ENCODE data around the gene C6orf118. TPM values are rescaled to one million over a fixed set of nuclear protein-coding genes. Genes with fewer than 3 reads are reported as not detected.

C6orf118 gene
- total RNA-seq (not detected), total RNA-seq (0 reads per million in 29 experiments)
- total RNA-seq (2013), result not detected

DNA sequence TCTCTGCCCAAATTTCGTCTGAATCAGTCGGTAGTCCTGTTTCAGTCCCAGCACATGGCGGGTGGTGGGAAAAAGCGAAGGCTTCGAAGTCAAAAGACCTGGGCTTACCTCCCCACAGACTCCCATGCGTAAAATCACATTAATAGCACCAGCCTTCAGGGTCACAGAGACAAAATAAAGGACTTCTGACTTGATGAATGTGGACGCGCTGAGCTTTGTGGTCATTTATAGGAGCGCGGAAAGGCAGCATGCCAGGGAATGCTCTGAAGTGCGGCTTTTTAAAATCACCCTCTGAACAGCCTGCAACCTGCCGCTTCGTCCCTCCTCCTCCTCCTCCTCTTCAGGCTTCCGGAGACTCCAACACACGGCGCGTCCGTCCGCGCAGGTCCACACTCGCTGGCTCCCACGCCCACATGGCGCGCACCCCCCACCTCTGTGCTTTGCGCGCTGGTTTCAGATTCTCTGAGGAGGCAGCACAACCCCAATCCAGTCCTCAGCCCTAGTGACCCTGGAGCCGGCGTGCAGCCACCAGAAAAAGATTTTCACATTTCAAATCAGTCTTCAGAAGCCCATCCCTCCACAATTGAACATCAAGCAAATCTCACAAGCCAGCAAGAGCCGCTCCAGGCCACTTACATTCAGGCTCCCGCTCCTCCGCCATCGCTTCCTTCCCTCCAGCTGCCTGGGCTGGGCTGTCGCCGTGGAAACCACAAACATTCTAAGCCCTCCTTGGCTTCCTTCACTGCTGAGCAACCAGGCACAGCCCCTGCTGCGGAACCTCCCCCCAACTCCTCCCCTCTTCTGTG is at the start of gene C6orf118:
Gene C6orf118 (minus strand): TSS at position 680 of the 806 bp plus-strand sequence. CDS start 19 bp downstream, at position 661.
- H3K27ac ChIP-seq (ENCODE audit: low read length), result no peak within 1 kb of the TSS
- Mint-ChIP-seq H3K27me3 (no peaks in the 10 kb centered on the region), H3K27ac (no peak within 1 kb of the TSS), H3K4me1 (peaks cover 6 to 10% (median 9%) of the 10 kb centered on the region in 3 donors), H3K9me3 (peaks cover 0 to 2% (median 2%) of the 10 kb centered on the region in 3 donors), H3K36me3 (no peaks in the 10 kb centered on the region), H3K4me3 (peak within 1 kb of the TSS; percentile 28 to 57 (median 35))
- ChIA-PET POLR2A (no interaction called here), CTCF (no interaction called here)
- WGBS (ENCODE audit: insufficient coverage), result 13% methylated on average over 28 of the region's 35 CpGs
- H3K9me3 ChIP-seq, result no peaks in the 10 kb centered on the region
- no peaks in the 10 kb centered on the region for H3K36me3 ChIP-seq (ENCODE audit: control insufficient read depth in 2 of 2, extremely low read depth in 1 of 2, insufficient read depth in 1 of 2, low read length in 1 of 2)
- H3K4me3 ChIP-seq (ENCODE audit: control insufficient read depth in 1 of 2, extremely low read depth in 1 of 2, low read length in 1 of 2), result no peak within 1 kb of the TSS
- DNase-seq (no peak), ATAC-seq (replicated peaks in 1 of 4) (peak in 1 of 4 experiments; percentile 27)
- no peaks in the 10 kb centered on the region for H3K4me1 ChIP-seq (ENCODE audit: control insufficient read depth in 1 of 2, extremely low read depth in 1 of 2, insufficient read depth in 2 of 2, low read length in 2 of 2)
- peaks cover 2 to 6% of the 10 kb centered on the region in 2 experiments for H3K27me3 ChIP-seq (replicated peaks in 1 of 2; ENCODE audit: control insufficient read depth in 2 of 2, extremely low read depth in 1 of 2, insufficient read depth in 2 of 2, low read length in 1 of 2)

DNA sequence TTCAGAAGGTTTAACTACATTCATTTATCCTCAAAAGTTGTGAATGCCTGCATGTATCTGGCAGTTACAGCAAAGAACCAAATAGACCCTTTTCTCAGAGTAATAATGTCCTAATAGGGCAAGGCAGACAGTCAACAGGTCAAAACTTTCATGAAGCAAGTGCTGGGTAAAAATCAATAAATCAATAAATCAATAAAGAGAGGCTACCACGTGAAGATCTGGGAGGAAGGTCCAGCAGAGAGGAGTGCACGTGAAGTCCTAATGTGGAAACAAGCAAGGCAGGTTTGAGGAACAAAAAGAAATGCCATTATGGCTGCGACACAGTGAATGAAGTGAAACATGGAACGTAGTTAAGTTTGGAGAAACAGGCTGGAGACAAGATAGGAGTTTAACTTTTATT is 36.3 kb upstream of the C6orf118 start:
- Mint-ChIP-seq H3K4me3 (no peak overlapping the region), H3K27me3 (no peaks in the 10 kb centered on the region), H3K4me1 (no peaks in the 10 kb centered on the region), H3K9me3 (peaks cover 7 to 20% (median 12%) of the 10 kb centered on the region in 3 donors), H3K36me3 (no peaks in the 10 kb centered on the region), H3K27ac (no peak overlapping the region)
- 75% methylated on average over 4 of the region's 4 CpGs for WGBS (ENCODE audit: insufficient coverage)
- ChIA-PET POLR2A (no interaction called here), CTCF (no interaction called here)
- Histone ChIP-seq H3K4me3 (ENCODE audit: control insufficient read depth in 1 of 2, extremely low read depth in 1 of 2, low read length in 1 of 2) (no peak overlapping the region), H3K9me3 (no peaks in the 10 kb centered on the region), H3K36me3 (ENCODE audit: control insufficient read depth in 2 of 2, extremely low read depth in 1 of 2, insufficient read depth in 1 of 2, low read length in 1 of 2) (no peaks in the 10 kb centered on the region), H3K4me1 (ENCODE audit: control insufficient read depth in 1 of 2, extremely low read depth in 1 of 2, insufficient read depth in 2 of 2, low read length in 2 of 2) (no peaks in the 10 kb centered on the region), H3K27me3 (replicated peaks in 1 of 2; ENCODE audit: control insufficient read depth in 2 of 2, extremely low read depth in 1 of 2, insufficient read depth in 2 of 2, low read length in 1 of 2) (no peaks in the 10 kb centered on the region), H3K27ac (ENCODE audit: low read length) (no peak overlapping the region)
- ATAC-seq (replicated peaks in 1 of 4) (no peak), DNase-seq (no peak)

DNA sequence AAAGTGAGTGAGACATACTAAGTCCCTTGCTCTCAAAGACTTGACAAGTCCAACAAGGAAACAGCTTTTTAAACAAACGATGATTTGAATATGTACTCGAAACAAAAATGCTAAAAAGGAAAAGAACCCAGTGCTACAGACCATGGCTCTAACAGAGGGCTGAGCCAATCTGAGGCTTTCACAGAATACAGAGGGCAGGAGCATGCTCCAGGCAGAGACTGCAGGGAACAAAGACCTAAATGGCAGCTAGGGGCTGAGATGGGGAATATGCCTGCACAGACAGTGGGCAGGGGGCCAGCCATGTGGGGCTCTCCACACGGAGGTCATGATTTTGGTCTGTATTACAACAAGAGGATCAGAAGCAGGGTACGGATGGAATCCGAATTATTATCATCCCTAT is 31.1 kb upstream of the C6orf118 start:
- H3K4me3 ChIP-seq (ENCODE audit: control insufficient read depth in 1 of 2, extremely low read depth in 1 of 2, low read length in 1 of 2), result no peak overlapping the region
- H3K4me1 ChIP-seq (ENCODE audit: control insufficient read depth in 1 of 2, extremely low read depth in 1 of 2, insufficient read depth in 2 of 2, low read length in 2 of 2), result no peaks in the 10 kb centered on the region
- DNase-seq (no peak), ATAC-seq (replicated peaks in 1 of 4) (no peak)
- CTCF ChIA-PET, result no interaction called here
- POLR2A ChIA-PET, result no interaction called here
- no peaks in the 10 kb centered on the region for H3K36me3 Mint-ChIP-seq
- no peaks in the 10 kb centered on the region for H3K36me3 ChIP-seq (ENCODE audit: control insufficient read depth in 2 of 2, extremely low read depth in 1 of 2, insufficient read depth in 1 of 2, low read length in 1 of 2)
- WGBS (ENCODE audit: insufficient coverage), result 88% methylated on average over 4 of the region's 5 CpGs
- no peaks in the 10 kb centered on the region for H3K9me3 ChIP-seq
- no peaks in the 10 kb centered on the region for H3K4me1 Mint-ChIP-seq
- no peak overlapping the region for H3K4me3 Mint-ChIP-seq
- no peaks in the 10 kb centered on the region for H3K27me3 ChIP-seq (replicated peaks in 1 of 2; ENCODE audit: control insufficient read depth in 2 of 2, extremely low read depth in 1 of 2, insufficient read depth in 2 of 2, low read length in 1 of 2)
- no peak overlapping the region for H3K27ac Mint-ChIP-seq
- no peaks in the 10 kb centered on the region for H3K27me3 Mint-ChIP-seq
- H3K27ac ChIP-seq (ENCODE audit: low read length), result no peak overlapping the region
- H3K9me3 Mint-ChIP-seq, result peaks cover 4 to 8% (median 4%) of the 10 kb centered on the region in 3 donors

DNA sequence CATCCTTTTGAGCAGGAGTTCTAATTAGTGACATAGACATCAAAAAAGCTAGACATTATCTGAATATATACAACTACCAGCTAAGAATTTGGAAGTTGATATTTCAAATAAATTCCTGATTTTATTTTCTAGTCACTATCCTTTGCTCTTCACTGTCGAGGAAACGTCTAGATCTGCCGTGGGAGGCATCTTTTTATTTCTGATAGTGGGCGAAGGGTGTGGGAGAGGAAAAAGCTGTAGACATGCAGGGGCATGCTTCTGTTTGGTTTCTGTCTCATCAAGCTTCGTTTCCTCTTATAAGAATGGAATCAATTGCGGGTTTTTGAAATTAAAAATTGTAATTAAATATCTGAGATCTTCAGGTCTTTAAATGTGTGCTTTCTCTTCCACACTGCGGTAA is 16.2 kb upstream of the C6orf118 start:
- Histone ChIP-seq H3K27ac (ENCODE audit: low read length) (no peak overlapping the region), H3K4me1 (ENCODE audit: control insufficient read depth in 1 of 2, extremely low read depth in 1 of 2, insufficient read depth in 2 of 2, low read length in 2 of 2) (no peaks in the 10 kb centered on the region), H3K27me3 (replicated peaks in 1 of 2; ENCODE audit: control insufficient read depth in 2 of 2, extremely low read depth in 1 of 2, insufficient read depth in 2 of 2, low read length in 1 of 2) (no peaks in the 10 kb centered on the region), H3K36me3 (ENCODE audit: control insufficient read depth in 2 of 2, extremely low read depth in 1 of 2, insufficient read depth in 1 of 2, low read length in 1 of 2) (no peaks in the 10 kb centered on the region), H3K4me3 (ENCODE audit: control insufficient read depth in 1 of 2, extremely low read depth in 1 of 2, low read length in 1 of 2) (no peak overlapping the region), H3K9me3 (no peaks in the 10 kb centered on the region)
- DNase-seq, result no peak
- H3K36me3 Mint-ChIP-seq, result no peaks in the 10 kb centered on the region
- CTCF ChIA-PET, result no interaction called here
- no peak overlapping the region for H3K27ac Mint-ChIP-seq
- H3K4me3 Mint-ChIP-seq, result no peak overlapping the region
- H3K9me3 Mint-ChIP-seq, result peaks cover 9 to 18% (median 11%) of the 10 kb centered on the region in 3 donors
- H3K4me1 Mint-ChIP-seq, result no peaks in the 10 kb centered on the region
- no peaks in the 10 kb centered on the region for H3K27me3 Mint-ChIP-seq
- WGBS (ENCODE audit: insufficient coverage), result 92% methylated on average over 2 of the region's 7 CpGs
- ATAC-seq (replicated peaks in 1 of 4), result no peak
- POLR2A ChIA-PET, result no interaction called here

DNA sequence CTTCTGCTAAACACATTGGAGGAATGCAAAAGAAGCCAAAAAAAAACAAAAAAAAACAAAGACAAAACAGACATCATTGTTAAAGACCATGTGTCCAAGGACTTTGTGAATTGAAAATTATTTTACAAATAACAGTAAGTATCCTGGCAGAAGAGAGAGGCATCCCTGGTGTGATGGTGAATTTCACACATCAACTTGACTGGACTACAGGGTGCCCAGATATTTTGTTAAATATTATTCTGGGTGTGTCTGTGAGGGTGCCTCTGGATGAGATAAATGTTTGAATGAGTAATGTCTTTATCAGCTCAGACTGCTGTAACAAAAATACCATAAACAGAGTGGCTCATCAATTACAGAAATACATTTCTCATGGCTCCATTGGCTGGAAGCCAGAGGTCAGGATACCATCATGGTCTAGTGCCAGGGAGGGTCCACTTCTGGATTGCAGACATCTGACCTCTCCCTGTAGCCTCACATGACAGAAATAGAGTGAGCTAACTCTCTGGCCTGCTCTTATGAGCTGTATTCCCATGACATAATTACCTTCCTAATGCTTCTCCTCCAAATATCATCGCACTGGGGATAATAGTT is 12.2 kb upstream of the C6orf118 start:
- no peaks in the 10 kb centered on the region for H3K27me3 Mint-ChIP-seq
- H3K36me3 Mint-ChIP-seq, result no peaks in the 10 kb centered on the region
- Histone ChIP-seq H3K27ac (ENCODE audit: low read length) (no peak overlapping the region), H3K4me1 (ENCODE audit: control insufficient read depth in 1 of 2, extremely low read depth in 1 of 2, insufficient read depth in 2 of 2, low read length in 2 of 2) (no peaks in the 10 kb centered on the region), H3K9me3 (no peaks in the 10 kb centered on the region), H3K27me3 (replicated peaks in 1 of 2; ENCODE audit: control insufficient read depth in 2 of 2, extremely low read depth in 1 of 2, insufficient read depth in 2 of 2, low read length in 1 of 2) (no peaks in the 10 kb centered on the region), H3K36me3 (ENCODE audit: control insufficient read depth in 2 of 2, extremely low read depth in 1 of 2, insufficient read depth in 1 of 2, low read length in 1 of 2) (no peaks in the 10 kb centered on the region), H3K4me3 (ENCODE audit: control insufficient read depth in 1 of 2, extremely low read depth in 1 of 2, low read length in 1 of 2) (no peak overlapping the region)
- CTCF ChIA-PET, result no interaction called here
- H3K27ac Mint-ChIP-seq, result no peak overlapping the region
- no peak overlapping the region for H3K4me3 Mint-ChIP-seq
- POLR2A ChIA-PET, result no interaction called here
- ATAC-seq (replicated peaks in 1 of 4) (no peak), DNase-seq (no peak)
- 60% methylated on average over 1 of the region's 1 CpG for WGBS (ENCODE audit: insufficient coverage)
- no peaks in the 10 kb centered on the region for H3K4me1 Mint-ChIP-seq
- H3K9me3 Mint-ChIP-seq, result peaks cover 13 to 19% (median 14%) of the 10 kb centered on the region in 3 donors

DNA sequence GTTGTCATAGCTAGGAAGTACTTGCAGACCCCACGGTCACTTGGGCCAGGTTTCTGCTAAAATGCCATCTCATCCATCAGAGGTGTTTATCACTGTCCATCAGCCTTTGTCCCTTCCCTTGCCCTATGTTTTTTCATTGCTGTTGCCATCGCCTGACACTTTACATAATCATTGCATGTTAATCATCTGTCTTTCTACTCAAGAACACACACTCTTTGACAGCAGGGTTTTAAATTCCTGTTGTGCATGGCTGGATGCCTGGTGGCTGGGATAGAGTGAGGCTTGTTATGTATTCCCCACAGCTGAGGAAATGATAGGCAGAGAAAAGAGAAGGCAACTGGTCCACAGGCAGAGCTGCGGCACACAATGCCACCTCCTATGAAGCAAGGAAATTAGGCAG is 11.7 kb upstream of the C6orf118 start:
- Histone ChIP-seq H3K27me3 (replicated peaks in 1 of 2; ENCODE audit: control insufficient read depth in 2 of 2, extremely low read depth in 1 of 2, insufficient read depth in 2 of 2, low read length in 1 of 2) (no peaks in the 10 kb centered on the region), H3K4me3 (ENCODE audit: control insufficient read depth in 1 of 2, extremely low read depth in 1 of 2, low read length in 1 of 2) (no peak overlapping the region), H3K27ac (ENCODE audit: low read length) (no peak overlapping the region), H3K9me3 (no peaks in the 10 kb centered on the region), H3K36me3 (ENCODE audit: control insufficient read depth in 2 of 2, extremely low read depth in 1 of 2, insufficient read depth in 1 of 2, low read length in 1 of 2) (no peaks in the 10 kb centered on the region), H3K4me1 (ENCODE audit: control insufficient read depth in 1 of 2, extremely low read depth in 1 of 2, insufficient read depth in 2 of 2, low read length in 2 of 2) (no peaks in the 10 kb centered on the region)
- ATAC-seq (replicated peaks in 1 of 4) (no peak), DNase-seq (no peak)
- Mint-ChIP-seq H3K4me3 (no peak overlapping the region), H3K27me3 (no peaks in the 10 kb centered on the region), H3K36me3 (no peaks in the 10 kb centered on the region), H3K4me1 (no peaks in the 10 kb centered on the region), H3K9me3 (peaks cover 13 to 19% (median 14%) of the 10 kb centered on the region in 3 donors), H3K27ac (no peak overlapping the region)
- POLR2A ChIA-PET, result no interaction called here
- CTCF ChIA-PET, result no interaction called here
- 50% methylated on average over 1 of the region's 3 CpGs for WGBS (ENCODE audit: insufficient coverage)
